Kidney epithelial cell (primary cell): ENCODE results near the gene APBA3. TPM values are rescaled to one million over a fixed set of nuclear protein-coding genes. Genes with fewer than 3 reads are reported as not detected.
A peak's percentile ranks its signal among the peaks of the same experiment; 100 is the strongest.

Experiments
- DNase-seq: peaks from one replicate; pipeline ENCODE4 v3.0.0-alpha.2; 2010; ENCODE audit warnings: low read depth
- H3K27me3 ChIP-seq: 2 replicates; pipeline ENCODE4 v1.6.0; 2011; ENCODE audit warnings: low read length; ENCODE audit not compliant: control insufficient read depth, insufficient read depth
- H3K36me3 ChIP-seq: 2 replicates; pipeline ENCODE4 v1.5.1; 2011; ENCODE audit warnings: low read length; ENCODE audit not compliant: control insufficient read depth, insufficient read depth
- H3K4me3 ChIP-seq: 2 replicates; pipeline ENCODE4 v1.5.1; 2011; ENCODE audit warnings: low read depth, mild to moderate bottlenecking, control low read depth, low read length
- CTCF ChIP-seq: IDR thresholded peaks from 2 replicates; pipeline ENCODE4 v1.5.1; 2011; ENCODE audit warnings: mild to moderate bottlenecking, moderate library complexity, low read length, control low read depth, inconsistent platforms; ENCODE audit not compliant: insufficient read depth, poor library complexity, severe bottlenecking
- total RNA-seq: library from RNA; depleted of rRNA; stranded (reverse); fragments of >200 nt; gene quantifications from 2 replicates; pipeline ENCODE4 v1.2.3, GENCODE V29; 2015

Gene APBA3
- total RNA-seq, 1 donor from 2014 or later = 39.7 TPM

- no peak for DNase-seq
- no peak for TF ChIP-seq CTCF
- Histone ChIP-seq H3K4me3 (no peak overlapping the region), H3K27me3 (peaks cover 39% of the 10 kb centered on the region), H3K36me3 (no peaks in the 10 kb centered on the region)
Observed at GRCh38 chr19:3723883-3724282, 37.6 kb downstream of the APBA3 start.

- DNase-seq = no peak
- no peak for TF ChIP-seq CTCF
- no peaks in the 10 kb centered on the region for H3K36me3 ChIP-seq
Observed at GRCh38 chr19:3723110-3723488, 38.4 kb downstream of the APBA3 start.

GRCh38 chr19:3722443-3723109, 38.9 kb downstream of the APBA3 start:
- no peak for DNase-seq
- no peak for TF ChIP-seq CTCF
- peaks cover 39% of the 10 kb centered on the region for H3K27me3 ChIP-seq
- peak overlapping the region; percentile 1 for H3K4me3 ChIP-seq
- H3K36me3 ChIP-seq = no peaks in the 10 kb centered on the region

More at GRCh38 chr19:3723110-3723488, 38.4 kb downstream of the APBA3 start:
- Histone ChIP-seq H3K27me3 (peaks cover 39% of the 10 kb centered on the region), H3K4me3 (no peak overlapping the region)

GRCh38 chr19:3721887-3722442, 39.5 kb downstream of the APBA3 start:
- H3K36me3 ChIP-seq = no peaks in the 10 kb centered on the region
- H3K4me3 ChIP-seq = peak overlapping the region; percentile 13
- H3K27me3 ChIP-seq = peaks cover 39% of the 10 kb centered on the region
- TF ChIP-seq CTCF = no peak
- DNase-seq = no peak

GRCh38 chr19:3721131-3721886, 40.2 kb downstream of the APBA3 start:
- H3K27me3 ChIP-seq = peaks cover 39% of the 10 kb centered on the region
- no peaks in the 10 kb centered on the region for H3K36me3 ChIP-seq
- no peak for TF ChIP-seq CTCF
- peak overlapping the region; percentile 13 for H3K4me3 ChIP-seq
- no peak for DNase-seq
